NCI-H2196 treated with DMSO at 0.1 percent for 48 hours (cell line): ENCODE measurements around the gene KLHL26.
"Not testable (repeated sequence)": the region's sequence is repeated elsewhere in the genome, so short reads cannot be mapped to it uniquely, and the experiment has no call there.

Source experiments
- DNase-seq: peaks from one replicate; lab custom pipeline; 2025; ENCODE audit not compliant: unreplicated experiment; lab: John Stamatoyannopoulos, UW

KLHL26 gene

DNA sequence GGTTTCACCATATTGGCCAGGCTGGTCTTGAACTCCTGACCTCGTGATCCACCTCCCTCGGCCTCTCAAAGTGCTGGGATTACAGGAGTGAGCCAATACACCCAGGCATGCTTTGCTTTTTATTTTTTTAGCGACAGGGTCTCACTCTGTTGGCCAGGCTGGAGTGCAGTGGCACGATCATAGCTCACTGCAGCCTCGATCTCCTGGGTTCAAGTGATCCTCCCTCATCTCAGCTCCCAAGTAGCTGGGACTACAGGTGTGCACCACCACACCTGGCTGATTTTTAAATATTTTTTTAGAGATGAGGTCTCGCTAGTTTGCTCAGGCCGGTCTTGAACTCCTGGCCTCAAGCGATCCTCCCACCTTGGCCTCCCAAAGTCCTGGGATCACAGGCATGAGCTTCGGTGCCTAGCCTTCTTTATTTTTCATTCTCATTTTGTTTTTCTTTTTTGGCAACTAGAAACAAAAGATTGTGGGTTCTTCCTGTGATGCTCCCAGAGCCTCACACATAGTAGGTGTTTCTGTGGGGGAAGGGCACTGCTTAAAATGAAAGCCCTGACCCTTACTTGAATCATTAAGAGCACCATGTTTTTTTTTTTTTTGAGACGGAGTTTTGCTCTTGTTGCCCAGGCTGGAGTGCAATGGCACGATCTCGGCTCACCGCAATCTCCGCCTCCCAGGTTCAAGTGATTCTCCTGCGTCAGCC lies 36.0 kb upstream of the KLHL26 start:
- not testable (repeated sequence) for DNase-seq

DNA sequence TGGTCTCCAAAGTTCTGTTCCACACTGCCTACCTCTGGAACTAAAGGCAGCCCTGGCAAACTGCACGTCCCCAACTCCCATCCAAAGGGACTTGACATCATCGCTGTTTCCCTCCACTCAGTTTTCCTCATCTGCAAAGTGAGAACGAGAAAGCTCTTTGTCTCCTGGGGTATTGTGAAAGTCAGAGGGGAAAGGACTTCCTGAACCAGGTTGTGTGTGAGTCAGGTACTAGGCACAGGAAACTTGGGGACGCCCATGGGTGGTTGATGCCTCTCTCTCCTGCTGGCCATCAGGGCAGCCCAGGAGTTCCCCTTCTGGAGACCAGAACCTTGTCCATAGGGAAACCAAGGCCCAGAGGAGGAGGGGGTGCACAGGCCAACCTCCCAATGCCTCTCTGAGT lies 35.0 kb upstream of the KLHL26 start:
- no peak for DNase-seq

GRCh38 chr19:18603255-18603957 lies 33.4 kb upstream of the KLHL26 start:
- no peak for DNase-seq

DNA sequence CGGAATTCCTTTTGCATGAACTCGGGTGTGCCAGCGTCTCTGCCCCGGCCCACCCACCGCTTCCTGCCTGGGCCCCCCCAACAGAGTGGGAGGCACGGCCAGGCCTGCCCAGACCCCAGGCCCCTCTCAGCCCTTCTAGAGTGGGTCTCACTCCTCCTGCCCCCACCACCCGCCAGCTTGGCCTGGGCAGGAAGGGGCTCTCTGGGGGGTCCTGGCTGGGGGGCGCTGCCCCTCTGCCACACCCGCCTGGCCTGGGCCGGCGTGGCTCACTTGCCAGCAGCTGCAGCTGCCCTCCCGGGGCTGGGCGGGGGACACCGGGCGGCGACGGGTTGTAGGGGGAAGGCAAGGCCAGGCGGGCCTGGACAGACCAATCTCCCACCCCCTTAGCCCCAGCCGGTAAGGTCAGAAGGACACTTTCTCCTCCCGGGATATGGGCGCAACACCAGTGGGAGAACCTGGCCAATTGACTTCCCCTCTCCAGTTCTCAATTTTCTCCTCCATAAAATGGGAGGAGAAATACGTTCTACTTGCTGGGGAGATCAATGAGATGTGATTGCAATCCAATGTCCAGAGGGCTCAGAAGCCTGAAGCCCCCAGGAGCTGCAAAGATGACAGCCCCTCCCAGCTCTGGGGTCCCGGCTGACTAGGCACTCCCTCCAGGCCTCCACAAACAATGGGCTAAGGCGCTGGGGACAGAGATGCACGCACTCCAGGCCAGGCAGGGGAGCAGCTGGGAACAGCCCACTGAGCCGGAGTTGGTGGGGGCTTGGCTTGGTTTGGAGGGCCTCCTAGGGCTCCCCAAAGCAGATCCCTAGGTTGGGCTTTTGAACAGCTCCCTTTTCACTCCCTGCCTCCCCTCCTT lies 32.6 kb upstream of the KLHL26 start:
- no peak for DNase-seq

GRCh38 chr19:18604820-18605159 lies 32.0 kb upstream of the KLHL26 start:
- DNase-seq = no peak

GRCh38 chr19:18605196-18605545 lies 31.7 kb upstream of the KLHL26 start:
- no peak for DNase-seq

DNA sequence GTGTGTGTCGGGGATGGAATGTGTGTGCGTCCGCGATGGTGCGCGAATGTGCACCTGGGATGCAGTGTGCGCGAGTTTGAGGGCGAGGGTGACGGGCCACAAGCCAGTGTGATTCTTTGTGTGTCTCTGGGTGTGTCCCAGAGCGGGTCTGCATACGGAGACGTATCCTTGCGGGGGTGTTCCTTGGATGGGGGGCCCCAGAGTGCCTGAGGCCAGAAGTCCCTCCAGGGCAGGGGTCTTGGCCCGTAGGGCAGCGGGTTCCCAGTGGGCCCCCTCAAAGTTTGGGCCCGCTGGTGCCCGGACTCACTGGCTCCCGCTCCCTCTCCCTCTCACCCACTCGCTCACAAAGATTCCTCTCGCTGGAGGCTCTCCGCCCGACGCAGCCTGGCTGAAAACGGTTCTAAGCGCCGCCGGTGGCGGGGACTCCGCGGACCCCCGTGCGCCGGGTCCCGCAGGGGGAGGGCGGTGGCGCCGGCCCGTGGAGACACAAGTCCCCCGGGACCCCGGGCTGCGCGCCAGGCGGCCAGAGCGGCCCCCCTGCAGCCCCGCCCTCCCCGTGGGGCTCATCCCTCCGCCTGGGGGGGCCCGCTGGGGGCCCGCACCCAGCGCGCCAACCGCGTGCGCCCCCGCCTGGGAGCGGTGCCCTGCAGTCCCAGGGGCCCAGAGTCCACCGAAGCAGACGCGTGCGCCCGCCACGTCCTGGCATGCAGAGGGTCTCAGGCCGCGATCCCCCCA lies 31.1 kb upstream of the KLHL26 start:
- no peak for DNase-seq

DNA sequence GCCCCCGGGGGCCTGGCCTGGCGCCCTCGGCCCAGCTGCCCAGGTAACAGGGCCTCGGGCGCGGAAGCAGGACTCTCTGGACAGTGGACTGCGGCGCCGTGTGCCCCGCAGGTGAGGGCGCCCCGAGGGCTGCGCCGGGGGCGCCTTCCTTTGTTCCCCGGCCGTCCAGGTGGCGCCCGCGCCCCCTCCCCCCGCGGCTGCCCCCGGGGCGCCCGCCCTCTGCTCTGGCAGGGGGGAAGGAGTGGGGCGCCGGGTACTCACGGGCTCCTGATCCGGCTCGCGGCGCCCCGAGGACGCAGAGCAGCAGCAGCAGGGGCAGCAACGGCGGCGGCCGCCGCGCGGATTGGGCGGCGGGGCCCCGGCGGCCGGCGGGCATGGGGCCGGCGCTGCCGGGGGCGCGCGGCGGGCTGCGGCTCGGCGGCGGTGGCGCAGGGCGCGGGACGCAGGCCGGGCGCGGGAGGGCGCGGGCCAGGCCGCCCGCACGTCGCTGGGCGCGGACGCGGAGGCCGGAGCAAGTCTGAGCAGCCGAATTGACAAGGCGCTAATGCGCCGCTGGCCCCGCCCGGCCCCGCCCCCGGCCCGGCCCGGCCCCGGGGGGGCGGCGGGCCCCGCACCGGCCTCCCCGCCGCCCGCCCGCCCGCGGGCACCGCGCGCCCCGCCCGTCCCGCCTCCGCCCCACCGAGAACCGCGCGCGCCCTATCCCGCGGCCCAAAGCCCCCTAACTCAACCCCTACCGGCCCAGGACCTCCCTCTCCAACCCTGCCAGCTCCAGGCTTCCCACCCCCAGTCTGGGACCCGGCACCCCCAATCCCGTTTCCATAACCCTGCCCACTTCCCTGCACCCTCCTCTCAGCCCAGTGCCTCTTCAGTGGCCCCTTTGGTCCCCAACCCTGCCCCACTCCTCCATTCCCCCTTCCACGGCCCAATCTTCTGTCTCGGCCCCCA lies 30.3 kb upstream of the KLHL26 start, which contains the start of gene CRLF1:
TSS of gene CRLF1 (minus strand) at position 519 of the 945 bp plus-strand sequence. CDS start at position 376, 143 bp downstream.
- no peak for DNase-seq

DNA sequence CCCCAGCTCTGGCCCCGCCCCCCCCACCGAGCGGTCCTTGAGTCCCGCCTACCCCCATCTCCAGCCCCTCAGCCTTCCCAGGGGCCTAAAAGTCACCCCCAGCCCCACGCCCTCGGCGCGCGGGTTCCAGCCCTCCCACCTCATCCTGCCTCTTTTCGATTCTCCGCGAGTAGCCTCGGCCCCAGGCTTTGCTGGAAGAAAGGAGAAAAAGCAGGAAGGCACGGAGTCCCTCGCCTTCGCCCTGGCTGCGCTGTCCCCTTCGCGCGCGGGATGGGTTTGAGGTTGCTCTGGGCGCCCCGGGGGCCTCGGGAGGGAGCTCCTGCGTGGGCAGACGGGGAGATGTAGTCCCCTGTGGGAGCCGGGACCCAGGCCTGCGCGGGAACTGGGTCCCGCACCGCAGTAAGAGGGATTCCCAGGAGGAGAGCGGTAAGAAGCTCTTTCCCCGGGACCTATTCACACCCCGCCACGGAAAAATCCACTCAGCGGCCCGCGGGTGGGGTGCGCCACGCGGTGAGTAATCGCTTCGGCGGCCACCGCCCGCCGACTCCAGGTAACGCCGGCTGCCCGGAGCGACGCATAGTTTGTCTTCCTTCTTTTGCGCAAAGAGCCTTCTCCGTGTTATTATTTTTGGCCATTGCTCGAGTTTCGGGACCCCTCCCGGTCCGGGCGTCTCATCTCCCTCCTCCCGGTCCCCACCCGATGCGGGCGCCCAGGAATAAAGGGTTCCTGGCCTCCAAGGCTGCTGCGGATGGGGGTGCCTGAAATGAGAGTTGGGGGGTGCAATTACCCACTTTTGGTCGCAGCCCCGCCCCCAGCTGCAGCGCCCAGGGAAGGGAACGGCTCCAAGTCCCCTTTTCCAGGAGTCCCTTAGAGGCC lies 29.4 kb upstream of the KLHL26 start:
- no peak for DNase-seq

DNA sequence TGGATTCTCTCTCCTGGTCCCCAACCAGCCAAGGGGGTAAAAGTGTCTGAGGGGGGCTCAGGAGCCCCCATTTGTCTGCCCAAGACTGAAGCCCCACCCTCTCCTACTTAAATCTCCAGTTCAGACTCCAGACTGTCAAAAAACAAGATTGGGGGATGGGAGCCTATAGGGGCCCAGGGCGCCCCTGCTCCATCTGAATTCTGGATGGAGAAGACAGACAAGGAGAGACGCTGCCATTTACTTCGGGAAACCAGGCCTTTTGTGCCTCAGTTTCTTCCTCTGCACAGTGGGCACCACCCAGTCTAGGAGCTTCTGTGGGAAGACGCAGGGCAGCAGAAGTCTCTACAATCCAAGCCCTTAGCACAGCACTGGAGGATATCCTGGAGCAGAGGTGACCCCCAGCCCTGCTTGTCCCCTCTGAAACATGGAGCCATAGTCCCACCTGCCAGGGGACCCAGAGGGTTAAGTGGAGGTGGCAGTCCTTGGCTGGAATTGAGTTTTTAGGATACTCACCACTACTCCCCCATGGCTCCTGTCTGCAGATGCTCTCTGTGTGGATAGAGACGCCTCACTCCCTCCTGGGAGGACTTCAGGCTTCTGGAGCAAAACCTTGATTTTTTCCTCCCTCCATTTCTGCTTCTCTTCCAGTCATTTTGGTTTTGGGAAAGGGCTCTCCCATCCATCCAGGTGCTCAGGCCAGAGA lies 28.6 kb upstream of the KLHL26 start:
- no peak for DNase-seq

- no peak for DNase-seq
Observed at GRCh38 chr19:18608805-18609716, 27.8 kb upstream of the KLHL26 start.

GRCh38 chr19:18609717-18610051 lies 27.1 kb upstream of the KLHL26 start:
- DNase-seq = no peak

- no peak for DNase-seq
Observed at GRCh38 chr19:18610245-18610555, 26.6 kb upstream of the KLHL26 start.

- no peak for DNase-seq
Observed at GRCh38 chr19:18610556-18611326, 26.1 kb upstream of the KLHL26 start.

GRCh38 chr19:18611327-18612050 lies 25.3 kb upstream of the KLHL26 start:
- no peak for DNase-seq

DNA sequence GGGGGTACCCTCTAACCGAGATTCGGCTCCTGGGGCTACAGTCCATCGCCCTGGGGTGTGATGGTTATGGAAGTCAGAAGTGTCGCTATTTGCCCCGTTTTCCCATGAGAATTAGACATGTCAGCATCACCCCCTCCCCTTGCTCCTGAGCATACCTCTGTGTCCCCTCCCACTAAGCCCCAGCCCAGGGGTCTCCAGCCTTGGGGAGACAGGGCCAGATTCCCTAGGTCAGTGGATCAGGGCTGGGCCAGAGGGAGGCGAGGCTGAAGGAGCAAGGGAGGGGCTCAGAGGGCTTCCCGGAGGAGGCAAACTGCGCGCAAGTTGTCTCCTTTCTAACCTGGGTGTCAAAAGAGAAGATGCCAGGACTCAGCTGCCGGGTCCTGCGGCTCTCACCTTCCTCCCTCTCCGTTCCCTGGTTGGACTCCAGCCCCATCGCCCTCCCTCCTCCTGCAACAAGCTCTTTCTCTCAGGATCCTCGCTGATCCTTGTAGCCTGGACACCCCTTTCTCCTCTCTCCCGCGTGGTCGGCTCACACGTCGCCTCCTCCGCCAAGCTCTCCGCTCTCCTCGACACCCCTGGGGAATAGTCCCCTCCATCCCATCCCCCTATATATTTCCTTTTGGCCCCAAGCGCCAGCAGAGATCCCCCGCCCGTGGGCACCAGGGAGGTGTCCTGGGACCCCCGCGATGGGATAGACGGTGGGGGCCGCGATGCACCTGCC lies 24.6 kb upstream of the KLHL26 start:
- DNase-seq = no peak
